HG03175 (cell line): ENCODE results near the gene GRWD1.

Source experiments
- ATAC-seq: cut with Tn5 transposase; IDR thresholded peaks from one replicate; pipeline ENCODE4 v1.9.1; 2021; ENCODE audit warnings: mild to moderate bottlenecking, moderate library complexity; ENCODE audit not compliant: unreplicated experiment

GRWD1 gene

DNA sequence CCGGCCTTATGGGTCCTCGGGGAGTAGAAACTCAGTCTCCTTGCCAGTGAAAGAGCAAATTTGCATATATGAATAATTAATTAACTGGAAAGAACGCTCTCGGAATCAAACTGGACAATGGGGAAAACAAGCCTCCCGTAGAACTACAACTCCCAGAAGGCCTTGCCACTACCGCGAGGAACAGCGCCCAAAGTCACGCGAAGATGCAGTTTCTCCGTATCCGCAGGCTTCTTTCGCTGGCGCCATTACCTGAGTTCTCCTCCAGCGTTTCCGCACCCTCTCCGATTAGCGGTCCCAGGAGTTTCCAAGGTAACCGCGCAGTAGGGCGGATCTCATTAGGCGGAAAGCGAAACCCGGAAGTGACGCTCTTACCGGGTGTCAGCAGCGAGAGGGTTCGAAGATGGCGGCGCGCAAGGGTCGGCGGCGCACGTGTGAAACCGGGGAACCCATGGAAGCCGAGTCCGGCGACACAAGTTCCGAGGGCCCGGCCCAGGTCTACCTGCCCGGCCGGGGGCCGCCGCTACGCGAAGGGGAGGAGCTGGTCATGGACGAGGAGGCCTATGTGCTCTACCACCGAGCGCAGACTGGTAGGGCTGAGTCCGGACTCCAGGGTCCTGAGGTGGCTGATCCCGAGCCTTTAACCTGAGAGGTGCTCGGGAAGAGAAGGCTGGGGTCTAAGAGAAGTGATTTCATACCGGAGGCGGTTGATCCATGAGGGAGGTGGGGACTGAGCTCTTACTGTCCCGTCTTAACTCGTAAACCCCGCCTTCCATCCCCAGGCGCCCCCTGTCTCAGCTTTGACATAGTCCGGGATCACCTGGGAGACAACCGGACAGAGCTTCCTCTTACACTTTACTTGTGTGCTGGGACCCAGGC, at the start of gene GRWD1:
TSS of gene GRWD1 (plus strand) at position 378 of the 876 bp plus-strand sequence. CDS start at position 401, 23 bp downstream.
- ATAC-seq, result peak; percentile 85

DNA sequence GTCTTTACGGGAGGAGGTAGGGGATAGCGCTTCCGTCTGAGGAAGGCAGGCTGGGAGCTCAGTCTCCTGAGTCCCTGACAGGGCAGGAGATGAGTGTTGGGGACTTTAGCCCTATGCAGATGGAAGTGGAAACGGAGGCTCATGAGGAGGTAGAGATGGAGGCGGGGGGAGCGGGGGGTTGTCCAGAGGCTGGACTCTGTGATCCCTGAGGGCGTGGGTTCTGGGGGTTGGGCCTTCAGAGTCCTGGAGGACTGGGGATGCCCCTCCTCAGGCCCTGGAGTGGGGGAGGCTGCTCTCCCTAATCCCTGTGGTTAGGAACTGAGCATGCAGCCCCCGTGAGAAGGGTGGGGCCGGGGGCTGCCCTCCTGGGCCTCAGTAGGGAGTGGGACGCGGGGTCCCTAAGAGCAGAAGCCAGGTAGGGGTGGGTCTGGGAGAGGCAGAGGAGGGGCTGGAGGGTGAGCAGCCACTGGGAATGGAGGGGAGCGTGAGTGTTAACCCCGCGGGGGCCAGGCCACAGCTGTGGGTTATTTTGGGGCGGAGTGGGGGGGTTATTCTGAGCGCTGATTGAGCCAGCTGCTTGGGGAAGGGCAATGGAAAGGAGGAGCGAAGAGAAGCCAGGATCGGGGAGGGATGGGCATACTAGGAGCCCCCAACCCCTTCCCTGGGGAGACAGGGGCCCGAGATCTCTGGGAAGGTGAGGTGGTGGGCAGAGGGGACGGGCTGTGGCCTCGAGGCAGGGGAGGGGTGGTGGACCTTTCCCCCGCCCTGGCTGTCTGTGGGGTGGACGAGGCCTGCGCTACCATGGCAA, 49.6 kb upstream of the GRWD1 start:
- no peak for ATAC-seq

DNA sequence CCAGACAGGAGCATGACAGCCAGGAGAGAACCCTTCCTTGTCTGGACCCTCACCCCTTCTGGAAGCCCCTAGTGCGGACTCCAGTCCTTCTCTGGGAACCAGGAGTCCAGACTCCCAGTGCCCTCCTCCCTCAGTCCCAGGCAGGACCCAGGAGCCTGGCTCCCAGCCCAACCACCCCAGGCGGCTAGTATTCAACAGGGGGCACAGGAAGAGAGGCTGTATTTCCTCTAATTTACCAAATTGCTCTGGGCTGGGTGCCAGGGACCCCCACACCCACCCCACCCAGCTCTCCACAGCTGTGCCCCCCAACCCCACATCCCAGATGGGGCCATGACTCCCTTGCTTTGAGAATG, 49.0 kb upstream of the GRWD1 start:
- no peak for ATAC-seq

DNA sequence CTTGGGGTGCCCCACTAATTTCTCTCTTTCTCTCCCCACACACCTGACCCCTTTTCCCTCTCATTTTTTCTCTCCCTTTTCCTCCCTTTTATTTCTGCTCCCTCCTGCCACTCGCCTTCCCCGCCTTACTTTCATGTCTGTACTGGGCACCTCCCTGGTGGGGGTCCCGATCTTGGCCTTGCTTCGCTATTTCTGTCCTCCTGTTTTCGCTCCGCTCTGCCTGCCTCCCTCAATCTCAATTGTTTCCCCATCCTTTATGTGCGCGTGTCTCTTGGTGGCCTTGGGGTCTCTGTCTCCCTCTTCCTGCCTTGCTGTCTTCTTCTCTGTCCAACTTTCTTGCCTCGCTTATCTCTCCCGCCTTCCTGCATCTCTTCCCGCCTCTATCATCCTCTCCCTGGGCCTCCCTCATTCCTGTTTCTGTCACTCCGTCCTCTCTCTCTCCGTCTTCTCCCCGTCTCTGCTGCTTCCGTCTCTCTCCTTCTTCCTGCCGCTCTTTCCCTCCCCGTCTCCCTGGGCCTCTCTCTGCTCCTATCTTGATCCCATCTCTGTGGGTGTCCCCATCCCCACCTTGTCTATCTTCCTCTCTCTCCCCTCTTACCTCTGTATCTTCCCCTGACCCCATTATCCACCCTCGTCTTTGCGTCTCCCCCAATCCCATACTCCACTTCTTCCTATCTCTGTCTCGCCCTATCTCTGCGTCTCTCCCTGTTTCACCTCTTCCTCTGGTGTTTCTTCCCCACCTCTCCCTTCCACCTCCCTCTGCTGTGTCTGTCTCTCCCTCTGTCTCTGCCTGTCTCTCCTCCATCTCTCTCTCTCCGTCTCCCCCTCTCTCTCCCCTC, 48.3 kb upstream of the GRWD1 start:
- no peak for ATAC-seq

DNA sequence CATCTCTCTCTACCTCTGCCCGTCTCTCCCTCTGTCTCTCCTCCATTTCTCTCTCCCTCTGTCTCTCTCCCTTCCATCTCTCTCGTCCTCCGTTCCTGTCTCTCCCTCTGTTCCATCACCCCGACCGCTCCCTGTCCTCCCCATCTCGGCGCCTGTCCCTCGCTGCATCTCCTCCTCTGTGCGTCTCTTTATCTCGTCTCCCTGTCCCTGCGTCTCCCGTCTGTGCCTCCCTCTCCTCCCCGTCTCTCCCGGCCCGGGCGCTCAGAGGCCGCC, 47.7 kb upstream of the GRWD1 start:
- no peak for ATAC-seq

DNA sequence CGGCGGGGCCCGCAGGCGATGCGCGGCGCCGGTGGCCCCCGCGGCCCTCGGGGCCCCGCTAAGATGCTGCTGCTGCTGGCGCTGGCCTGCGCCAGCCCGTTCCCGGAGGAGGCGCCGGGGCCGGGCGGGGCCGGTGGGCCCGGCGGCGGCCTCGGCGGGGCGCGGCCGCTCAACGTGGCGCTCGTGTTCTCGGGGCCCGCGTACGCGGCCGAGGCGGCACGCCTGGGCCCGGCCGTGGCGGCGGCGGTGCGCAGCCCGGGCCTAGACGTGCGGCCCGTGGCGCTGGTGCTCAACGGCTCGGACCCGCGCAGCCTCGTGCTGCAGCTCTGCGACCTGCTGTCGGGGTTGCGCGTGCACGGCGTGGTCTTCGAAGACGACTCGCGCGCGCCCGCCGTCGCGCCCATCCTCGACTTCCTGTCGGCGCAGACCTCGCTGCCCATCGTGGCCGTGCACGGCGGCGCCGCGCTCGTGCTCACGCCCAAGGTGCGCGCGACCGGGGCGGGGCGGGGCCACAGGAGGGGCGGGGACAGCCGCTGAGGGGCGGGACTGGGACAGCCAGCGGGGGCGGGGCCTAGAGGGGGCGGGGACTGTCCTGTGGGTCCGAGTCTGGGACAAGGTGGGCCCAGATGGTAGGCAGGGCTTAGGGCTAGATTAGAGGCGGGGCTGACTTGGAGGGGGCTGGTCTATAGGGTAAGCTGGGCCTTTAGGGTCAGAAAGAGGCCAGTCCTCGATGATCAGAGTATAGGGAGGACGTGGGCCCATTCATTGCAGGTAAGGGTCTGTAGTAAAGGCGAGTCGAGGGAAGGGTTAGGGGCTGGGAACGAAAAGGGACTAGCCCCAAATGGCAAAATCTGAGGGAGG, 47.2 kb upstream of the GRWD1 start:
- ATAC-seq, result no peak

DNA sequence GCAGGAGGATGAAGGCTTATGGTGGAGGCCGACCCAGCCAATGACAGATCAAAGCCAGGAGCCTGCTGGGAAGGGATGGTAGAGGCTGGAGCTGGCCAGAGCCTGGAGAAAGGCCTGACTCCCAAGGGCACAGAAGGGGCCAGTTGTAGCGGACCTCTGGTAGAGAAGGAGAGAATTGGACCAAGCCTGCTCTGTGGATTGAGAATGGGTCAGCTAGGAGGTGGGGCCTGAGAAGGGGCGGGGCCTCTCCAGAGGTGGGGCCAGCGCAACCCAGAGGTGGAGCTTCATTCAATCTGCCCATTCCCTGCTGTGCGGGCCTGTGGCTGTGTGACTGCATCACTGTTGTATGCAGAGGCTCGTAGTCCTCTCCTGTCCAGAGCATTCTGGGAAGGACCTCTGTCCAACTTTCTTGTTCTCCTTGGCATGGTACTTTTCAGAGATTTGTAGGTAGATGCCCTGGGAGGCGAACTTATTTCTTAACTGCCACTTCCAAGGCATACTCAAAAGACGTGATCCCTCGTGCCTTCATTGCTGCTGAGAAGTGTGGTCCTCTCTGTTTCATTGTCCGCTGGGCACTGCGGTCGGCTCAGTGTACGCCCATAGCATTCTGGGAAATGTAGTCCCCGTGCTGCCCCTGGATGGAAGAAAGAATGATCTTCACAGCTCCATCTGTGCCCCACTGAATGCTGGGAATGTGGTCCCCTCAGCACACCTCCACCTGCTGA, 45.6 kb upstream of the GRWD1 start:
- no peak for ATAC-seq

DNA sequence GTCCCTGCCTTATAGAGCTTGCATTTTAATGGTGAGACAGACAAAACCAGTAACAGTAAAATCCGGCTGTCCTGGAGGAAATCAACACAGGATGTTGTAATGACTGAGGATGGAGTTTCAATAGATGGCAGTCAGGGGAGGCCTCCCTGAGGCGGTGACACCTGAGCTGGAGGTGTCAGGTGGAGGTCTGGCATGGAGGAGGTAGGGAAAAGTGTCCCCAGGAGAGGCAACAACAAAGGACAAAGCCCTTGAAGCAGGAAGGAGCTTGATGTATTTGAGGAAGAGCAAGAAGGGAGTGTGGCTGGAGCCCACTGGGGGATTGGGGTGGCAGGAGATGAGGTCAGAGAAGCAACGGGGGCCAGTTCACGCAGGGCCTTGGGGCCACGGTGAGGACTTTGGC, 44.5 kb upstream of the GRWD1 start:
- no peak for ATAC-seq

DNA sequence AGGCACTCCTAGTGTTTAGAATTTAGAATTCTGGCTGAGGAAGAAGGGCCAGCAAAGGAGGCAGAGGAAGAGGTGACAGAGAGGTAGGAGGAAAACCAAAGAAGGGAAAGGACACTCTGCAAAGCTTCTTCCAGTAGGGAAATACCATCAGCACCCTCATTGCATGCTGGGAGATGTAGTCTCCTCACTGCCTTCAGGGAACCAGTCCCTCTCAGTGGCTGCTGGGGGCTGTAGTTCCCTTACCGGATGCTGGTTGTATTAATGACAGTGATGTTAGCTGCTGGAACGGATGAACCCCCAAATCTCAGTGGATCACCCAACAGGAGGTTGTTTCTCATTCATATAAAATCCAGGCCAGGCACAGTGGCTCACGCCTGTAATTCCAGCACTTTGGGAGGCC, 42.2 kb upstream of the GRWD1 start:
- no peak for ATAC-seq

DNA sequence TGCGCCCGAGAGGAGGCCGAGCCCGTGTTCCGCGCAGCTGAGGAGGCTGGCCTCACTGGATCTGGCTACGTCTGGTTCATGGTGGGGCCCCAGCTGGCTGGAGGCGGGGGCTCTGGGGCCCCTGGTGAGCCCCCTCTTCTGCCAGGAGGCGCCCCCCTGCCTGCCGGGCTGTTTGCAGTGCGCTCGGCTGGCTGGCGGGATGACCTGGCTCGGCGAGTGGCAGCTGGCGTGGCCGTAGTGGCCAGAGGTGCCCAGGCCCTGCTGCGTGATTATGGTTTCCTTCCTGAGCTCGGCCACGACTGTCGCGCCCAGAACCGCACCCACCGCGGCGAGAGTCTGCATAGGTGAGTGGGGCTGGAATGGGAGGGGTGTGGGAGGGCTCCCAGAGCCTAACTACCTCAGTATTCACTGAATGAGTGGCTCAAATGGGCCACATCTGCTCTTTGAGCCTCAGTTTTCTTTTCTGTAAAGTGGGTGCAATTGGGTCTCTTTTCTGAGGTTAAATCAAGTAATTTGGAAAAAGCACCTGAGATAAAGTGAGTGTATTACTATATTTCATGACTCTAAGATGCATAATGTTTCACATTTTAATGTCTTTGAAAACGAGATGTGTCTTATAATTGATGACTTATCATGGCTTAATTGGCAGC, 40.6 kb upstream of the GRWD1 start:
- no peak for ATAC-seq

DNA sequence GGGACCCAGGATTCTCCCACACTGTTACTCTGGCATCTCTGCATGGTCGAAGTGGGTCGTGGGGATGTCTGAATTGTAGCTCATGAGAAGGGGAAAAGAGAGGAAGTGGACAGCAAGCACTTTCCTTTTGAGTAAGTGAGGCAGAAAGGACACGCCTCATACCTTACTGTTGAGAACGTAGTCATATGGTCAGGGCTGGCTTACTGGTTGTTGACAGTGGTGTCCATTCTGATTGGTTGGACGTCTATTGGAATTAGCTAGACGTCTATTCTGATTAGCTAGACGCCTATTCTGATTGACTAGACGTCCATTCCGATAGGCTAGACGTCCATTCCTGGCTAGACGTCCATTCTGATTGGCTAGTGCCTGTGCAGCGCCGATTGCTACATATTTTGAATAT, 39.9 kb upstream of the GRWD1 start:
- ATAC-seq, result no peak

DNA sequence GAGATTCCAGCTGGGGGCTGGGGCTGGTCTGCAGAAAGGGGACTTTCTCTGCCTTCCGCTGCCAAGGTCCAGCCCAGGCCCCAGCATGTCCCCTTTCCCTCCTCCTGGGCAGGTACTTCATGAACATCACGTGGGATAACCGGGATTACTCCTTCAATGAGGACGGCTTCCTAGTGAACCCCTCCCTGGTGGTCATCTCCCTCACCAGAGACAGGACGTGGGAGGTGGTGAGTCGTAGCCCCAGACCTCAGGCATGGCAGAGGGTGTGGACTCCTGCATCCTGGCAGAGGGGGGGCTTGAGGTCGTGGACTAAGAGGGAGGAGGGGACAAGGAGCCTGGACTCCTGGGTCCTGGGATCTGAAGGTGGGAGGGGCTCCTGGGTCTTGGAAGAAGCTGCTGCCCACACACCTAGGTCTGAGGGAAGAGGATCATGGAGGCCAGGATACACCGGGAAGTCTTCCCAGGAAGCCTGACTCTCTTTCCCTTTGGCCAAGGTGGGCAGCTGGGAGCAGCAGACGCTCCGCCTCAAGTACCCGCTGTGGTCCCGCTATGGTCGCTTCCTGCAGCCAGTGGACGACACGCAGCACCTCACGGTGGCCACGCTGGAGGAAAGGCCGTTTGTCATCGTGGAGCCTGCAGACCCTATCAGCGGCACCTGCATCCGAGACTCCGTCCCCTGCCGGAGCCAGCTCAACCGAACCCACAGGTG, 31.8 kb upstream of the GRWD1 start:
- no peak for ATAC-seq

DNA sequence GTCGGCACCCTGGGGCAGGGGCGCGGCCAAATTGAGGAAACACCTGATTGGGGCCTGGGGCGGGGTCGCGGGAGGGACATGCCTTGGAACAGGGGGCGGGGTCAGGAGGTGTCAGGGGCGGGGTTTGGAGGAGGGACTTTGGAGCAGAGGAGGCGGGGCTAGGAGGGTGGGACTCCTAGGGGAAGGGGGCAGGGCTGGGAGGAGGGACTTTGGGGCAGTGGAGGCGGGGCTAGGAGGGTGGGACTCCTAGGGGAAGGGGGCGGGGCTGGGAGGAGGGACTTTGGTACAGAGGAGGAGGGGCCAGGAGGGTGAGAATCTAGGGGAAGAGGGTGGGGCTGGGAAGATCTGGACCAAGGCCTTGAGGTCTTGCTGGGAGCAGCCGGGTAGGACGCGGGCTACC, 30.4 kb upstream of the GRWD1 start:
- ATAC-seq, result no peak

DNA sequence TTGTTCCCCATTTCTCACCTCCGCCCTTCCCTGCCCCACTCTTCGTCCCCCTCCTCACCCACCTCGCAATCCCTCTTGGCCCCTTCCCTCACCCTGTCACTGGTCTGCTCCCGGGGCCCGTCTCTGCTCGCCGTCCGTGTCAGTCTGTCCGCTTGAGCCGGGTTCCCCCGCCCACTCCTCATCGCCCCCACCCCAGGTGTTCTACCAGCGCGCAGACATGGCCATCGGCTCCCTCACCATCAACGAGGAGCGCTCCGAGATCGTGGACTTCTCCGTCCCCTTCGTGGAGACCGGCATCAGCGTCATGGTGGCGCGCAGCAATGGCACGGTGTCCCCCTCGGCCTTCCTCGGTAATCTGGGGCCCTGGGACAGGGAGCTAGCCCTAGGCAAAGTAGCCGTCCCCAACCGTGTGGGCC, 30.0 kb upstream of the GRWD1 start:
- no peak for ATAC-seq

DNA sequence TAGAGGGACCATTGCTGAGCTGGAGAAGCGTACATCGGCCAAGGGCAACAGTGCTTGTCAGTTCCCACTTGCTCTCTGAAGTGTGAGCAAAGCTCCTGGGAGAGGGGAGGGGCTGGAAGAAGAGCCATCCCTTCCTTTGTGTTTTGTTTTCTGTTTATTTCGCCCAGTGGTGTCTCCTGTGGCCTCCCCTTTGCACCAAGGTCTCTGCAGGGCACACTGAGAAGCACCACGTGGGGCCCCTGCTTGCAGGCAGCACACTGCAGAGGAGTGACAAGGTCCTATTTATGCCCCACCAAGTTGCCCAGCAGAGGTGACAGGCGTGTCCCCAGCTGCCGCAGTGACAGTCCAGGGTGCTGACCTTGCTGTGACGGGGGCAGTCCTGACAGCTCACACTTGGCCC, 28.4 kb upstream of the GRWD1 start:
- ATAC-seq, result no peak

DNA sequence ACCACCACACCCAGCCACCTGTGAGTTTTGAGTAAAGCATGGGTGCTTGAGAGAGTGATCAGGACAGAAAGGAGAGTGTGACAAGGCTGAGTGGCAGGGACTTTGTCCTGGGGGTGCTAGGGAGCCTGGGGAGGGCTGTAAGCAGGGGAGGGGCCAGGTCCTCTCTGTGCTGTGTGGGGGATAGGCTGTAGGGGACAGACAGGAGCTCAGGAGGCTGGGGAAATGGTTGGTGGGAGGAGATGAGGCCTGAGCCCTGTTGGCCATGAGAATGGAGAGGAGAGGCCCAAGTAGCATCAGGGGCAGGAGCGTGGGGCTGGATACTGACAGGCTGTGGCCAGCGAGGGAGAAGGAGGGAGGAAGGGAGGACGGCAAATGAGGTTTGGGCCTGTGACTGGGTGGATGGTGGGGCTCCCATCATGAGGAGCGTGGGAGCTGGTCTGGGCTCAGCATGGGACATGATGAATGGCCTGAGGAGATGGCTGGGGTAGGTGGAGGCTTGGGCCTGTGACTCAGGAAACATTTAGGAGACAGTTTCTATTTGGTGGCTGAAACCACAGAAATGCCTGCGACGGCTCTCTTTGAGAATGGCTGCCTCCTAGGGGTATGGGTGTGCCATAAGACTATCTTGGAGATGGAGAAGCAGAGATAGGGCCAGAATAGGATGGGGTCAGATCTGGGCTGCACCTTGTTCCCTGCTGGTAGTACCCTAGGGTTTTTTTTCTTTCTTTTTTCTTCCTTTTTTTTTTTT, 27.3 kb upstream of the GRWD1 start:
- no peak for ATAC-seq

DNA sequence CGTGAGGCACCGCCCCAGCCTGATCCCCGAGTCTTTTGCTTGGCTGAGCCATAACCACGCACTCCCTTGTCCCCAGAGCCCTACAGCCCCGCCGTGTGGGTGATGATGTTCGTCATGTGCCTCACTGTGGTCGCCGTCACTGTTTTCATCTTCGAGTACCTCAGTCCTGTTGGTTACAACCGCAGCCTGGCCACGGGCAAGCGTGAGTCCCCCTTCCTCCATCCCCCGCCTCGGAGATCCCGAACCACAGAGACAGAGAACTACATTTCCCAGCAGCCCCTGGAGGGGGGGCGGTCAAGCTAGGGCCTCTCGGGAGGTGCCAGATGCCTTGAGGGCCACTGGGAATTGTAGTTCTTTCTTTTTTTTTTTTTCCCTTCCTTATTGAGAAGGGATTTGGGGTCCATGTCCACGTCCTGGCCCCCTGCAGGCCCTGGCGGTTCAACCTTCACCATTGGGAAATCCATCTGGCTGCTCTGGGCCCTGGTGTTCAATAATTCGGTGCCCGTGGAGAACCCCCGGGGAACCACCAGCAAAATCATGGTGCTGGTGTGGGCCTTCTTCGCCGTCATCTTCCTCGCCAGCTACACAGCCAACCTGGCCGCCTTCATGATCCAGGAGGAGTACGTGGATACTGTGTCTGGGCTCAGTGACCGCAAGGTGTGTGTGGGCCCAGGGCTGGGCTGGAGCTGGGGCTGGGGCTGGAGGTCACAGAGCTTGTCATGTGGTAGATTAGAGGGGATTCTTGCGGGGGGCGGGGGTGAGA, 26.4 kb upstream of the GRWD1 start:
- no peak for ATAC-seq
